Measurements from ENCODE around the gene RETREG2. TPM values are rescaled to one million over a fixed set of nuclear protein-coding genes. Genes with fewer than 3 reads are reported as not detected.

The RETREG2 gene
- total RNA-seq, 1 experiment from 2014 or later = 106 TPM

- no peak for DNase-seq (ENCODE audit: low read depth, low spot score)
- no TSS peak for BruUV-seq (replicated peaks)
- ATAC-seq = no peak
- no peaks in the 10 kb centered on the region for H3K27me3 ChIP-seq (ENCODE audit: control insufficient read depth, insufficient read depth, low read length)
- H3K27ac ChIP-seq (ENCODE audit: low read length) = no peak overlapping the region
- in situ Hi-C loops (cut with HindIII; ENCODE audit: low pct_unique_long_range_greater_than_20kb, low sequenced_read_pairs) (no loop called here), intact Hi-C loops (cut with micrococcal nuclease; ENCODE audit: unreplicated experiment) (loop anchor here (5.0 to 10.0 kb wide), 4 partner anchors 101 to 303 kb away; partner anchors contain the start of genes CRYBA2 and WNT6)
- H3K4me1 ChIP-seq (ENCODE audit: control insufficient read depth, insufficient read depth, low read length) = peaks cover 5% of the 10 kb centered on the region
- TF ChIP-seq TCF7L2 (IDR thresholded peaks at IDR 0.05; ENCODE audit: low read depth, low read length) = no peak
- no peaks in the 10 kb centered on the region for H3K36me3 ChIP-seq (ENCODE audit: control insufficient read depth, insufficient read depth, low read length)
- H3K4me3 ChIP-seq (ENCODE audit: low read depth in 2 of 2, low read length in 2 of 2) = no peak overlapping the region
- no peaks in the 10 kb centered on the region for H3K9me3 ChIP-seq (ENCODE audit: control insufficient read depth, insufficient read depth, low read depth, low read length)
- CTCF ChIA-PET = interaction anchor here (1.6 kb wide), 1 partner anchor 128 kb away, joined by 4 read pairs; no protein-coding TSS in a partner anchor
- POLR2A ChIA-PET = interaction anchor here (0.6 to 0.7 kb wide), 3 partner anchors 14 to 100 kb away, joined by 3 to 5 read pairs (median 4); no protein-coding TSS in a partner anchor
Observed at GRCh38 chr2:219158025-219158424, 20.1 kb upstream of the RETREG2 start.

DNA sequence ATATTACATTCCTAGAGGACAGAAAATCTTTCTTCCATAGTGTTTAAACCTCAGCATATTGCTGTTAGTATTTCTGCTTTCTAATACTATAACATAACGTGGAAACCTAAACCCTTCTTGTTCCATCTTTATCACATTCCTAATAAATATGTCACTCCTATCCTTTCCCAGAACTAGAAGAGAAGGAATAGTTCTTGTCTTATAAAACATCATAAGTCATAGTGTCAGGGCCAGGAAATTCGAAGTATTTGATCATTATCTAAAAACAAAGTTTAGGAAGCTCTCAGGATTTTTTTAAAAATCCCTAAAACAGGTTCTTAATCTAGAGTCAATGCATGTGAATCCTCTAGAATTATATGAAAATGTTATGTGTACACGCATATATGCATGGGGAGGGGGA, 19.5 kb upstream of the RETREG2 start:
- POLR2A ChIA-PET = interaction anchor here (0.6 to 0.7 kb wide), 3 partner anchors 13 to 100 kb away, joined by 3 to 5 read pairs (median 3); no protein-coding TSS in a partner anchor
- peaks cover 5% of the 10 kb centered on the region for H3K4me1 ChIP-seq (ENCODE audit: control insufficient read depth, insufficient read depth, low read length)
- TF ChIP-seq SIN3A (IDR thresholded peaks at IDR 0.05; ENCODE audit: borderline replicate concordance, insufficient read depth, low read depth, low read length) (no peak), POLR2AphosphoS5 (IDR thresholded peaks at IDR 0.05; ENCODE audit: low read depth, low read length) (no peak), REST (IDR thresholded peaks at IDR 0.05; ENCODE audit: insufficient read depth in 1 of 2, low read depth in 2 of 2, low read length in 1 of 2) (no peak), CTCF (IDR thresholded peaks at IDR 0.05) (no peak), TCF7L2 (IDR thresholded peaks at IDR 0.05; ENCODE audit: low read depth, low read length) (no peak)
- H3K27ac ChIP-seq (ENCODE audit: low read length) = no peak overlapping the region
- intact Hi-C loops (cut with micrococcal nuclease; ENCODE audit: unreplicated experiment) = loop anchor here (5.0 to 10.0 kb wide), 4 partner anchors 101 to 304 kb away; partner anchors contain the start of genes CRYBA2 and WNT6
- no peak for ATAC-seq
- no peaks in the 10 kb centered on the region for H3K27me3 ChIP-seq (ENCODE audit: control insufficient read depth, insufficient read depth, low read length)
- DNase-seq (ENCODE audit: low read depth, low spot score) = no peak
- H3K36me3 ChIP-seq (ENCODE audit: control insufficient read depth, insufficient read depth, low read length) = no peaks in the 10 kb centered on the region
- CTCF ChIA-PET = no interaction called here
- in situ Hi-C loops (cut with HindIII; ENCODE audit: low pct_unique_long_range_greater_than_20kb, low sequenced_read_pairs) = no loop called here
- H3K4me3 ChIP-seq (ENCODE audit: low read depth in 2 of 2, low read length in 2 of 2) = no peak overlapping the region
- no peaks in the 10 kb centered on the region for H3K9me3 ChIP-seq (ENCODE audit: control insufficient read depth, insufficient read depth, low read depth, low read length)
- BruUV-seq (replicated peaks) = no TSS peak

GRCh38 chr2:219159771-219160185, 18.3 kb upstream of the RETREG2 start:
- intact Hi-C loops (cut with micrococcal nuclease; ENCODE audit: unreplicated experiment) = loop anchor here (2.0 to 10.0 kb wide), 6 partner anchors 55 to 305 kb away; partner anchors contain the start of genes ABCB6, CRYBA2 and WNT6
- no peak for ATAC-seq
- Histone ChIP-seq H3K27me3 (ENCODE audit: control insufficient read depth, insufficient read depth, low read length) (no peaks in the 10 kb centered on the region), H3K27ac (ENCODE audit: low read length) (peak overlapping the region; percentile 84), H3K9me3 (ENCODE audit: control insufficient read depth, insufficient read depth, low read depth, low read length) (no peaks in the 10 kb centered on the region), H3K4me3 (ENCODE audit: low read depth in 2 of 2, low read length in 2 of 2) (peak overlapping the region; percentile 61 to 77), H3K4me1 (ENCODE audit: control insufficient read depth, insufficient read depth, low read length) (peaks cover 5% of the 10 kb centered on the region), H3K36me3 (ENCODE audit: control insufficient read depth, insufficient read depth, low read length) (no peaks in the 10 kb centered on the region)
- DNase-seq (ENCODE audit: low read depth, low spot score) = no peak
- BruUV-seq (replicated peaks) = TSS peak; percentile 52
- ChIA-PET POLR2A (no interaction called here), CTCF (no interaction called here)
- TF ChIP-seq REST (IDR thresholded peaks at IDR 0.05; ENCODE audit: insufficient read depth in 1 of 2, low read depth in 2 of 2, low read length in 1 of 2) (no peak), POLR2AphosphoS5 (IDR thresholded peaks at IDR 0.05; ENCODE audit: low read depth, low read length) (no peak), CTCF (IDR thresholded peaks at IDR 0.05) (no peak), TCF7L2 (IDR thresholded peaks at IDR 0.05; ENCODE audit: low read depth, low read length) (no peak), SIN3A (IDR thresholded peaks at IDR 0.05; ENCODE audit: borderline replicate concordance, insufficient read depth, low read depth, low read length) (no peak)
- in situ Hi-C loops (cut with HindIII; ENCODE audit: low pct_unique_long_range_greater_than_20kb, low sequenced_read_pairs) = no loop called here

All from Panc1 (cell line).